BE2C (cell line): Measurements from ENCODE around the gene PANK4.

ENCODE experiments used
- DNase-seq: peaks from one replicate; pipeline ENCODE4 v3.0.0-alpha.2; 2020
- H3K27me3 ChIP-seq: fragments of 250-450 bp; sonication (Bioruptor Pico); 2 replicates; pipeline ENCODE4 v1.5.1; 2020; ENCODE audit warnings: mild to moderate bottlenecking
- H3K36me3 ChIP-seq: fragments of 250-450 bp; sonication (Bioruptor Pico); 2 replicates; pipeline ENCODE4 v1.5.1; 2020; ENCODE audit warnings: mild to moderate bottlenecking
- H3K4me1 ChIP-seq: fragments of 250-450 bp; sonication (Bioruptor Pico); 2 replicates; pipeline ENCODE4 v1.5.1; 2020
- H3K4me3 ChIP-seq: 2 replicates; pipeline ENCODE4 v1.5.1; 2011; ENCODE audit warnings: low read depth, low read length
- H3K9me3 ChIP-seq: fragments of 250-450 bp; sonication (Bioruptor Pico); 2 replicates; pipeline ENCODE4 v1.5.1; 2020
- CTCF ChIP-seq: IDR thresholded peaks from 2 replicates; pipeline ENCODE4 v1.5.1; 2012; ENCODE audit warnings: mild to moderate bottlenecking, low read depth, low read length

The PANK4 gene

GRCh38 chr1:2512862-2513421 lies 13.5 kb downstream of the PANK4 start:
- DNase-seq: no peak
- Histone ChIP-seq H3K9me3 (no peaks in the 10 kb centered on the region), H3K4me1 (no peaks in the 10 kb centered on the region), H3K36me3 (peaks cover 20% of the 10 kb centered on the region), H3K27me3 (no peaks in the 10 kb centered on the region), H3K4me3 (no peak overlapping the region)
- no peak for TF ChIP-seq CTCF

GRCh38 chr1:2510366-2511155 lies 15.8 kb downstream of the PANK4 start:
- Histone ChIP-seq H3K4me1 (no peaks in the 10 kb centered on the region), H3K36me3 (peaks cover 9% of the 10 kb centered on the region; the same call in 1 of the 2 replicates), H3K4me3 (no peak overlapping the region), H3K27me3 (no peaks in the 10 kb centered on the region), H3K9me3 (no peaks in the 10 kb centered on the region)
- no peak for DNase-seq
- TF ChIP-seq CTCF: no peak

- Histone ChIP-seq H3K9me3 (no peaks in the 10 kb centered on the region), H3K27me3 (no peaks in the 10 kb centered on the region), H3K4me1 (no peaks in the 10 kb centered on the region), H3K4me3 (no peak overlapping the region), H3K36me3 (peaks cover 9% of the 10 kb centered on the region; the same call in 1 of the 2 replicates)
- TF ChIP-seq CTCF: no peak
- no peak for DNase-seq
Observed at GRCh38 chr1:2509589-2509988, 16.8 kb downstream of the PANK4 start.

- DNase-seq: no peak
- Histone ChIP-seq H3K27me3 (no peaks in the 10 kb centered on the region), H3K4me1 (no peaks in the 10 kb centered on the region), H3K9me3 (no peaks in the 10 kb centered on the region), H3K4me3 (no peak overlapping the region), H3K36me3 (peaks cover 5% of the 10 kb centered on the region; the same call in 1 of the 2 replicates)
- no peak for TF ChIP-seq CTCF
Observed at GRCh38 chr1:2508751-2509150, 17.6 kb downstream of the PANK4 start.

GRCh38 chr1:2508180-2508579 lies 18.2 kb downstream of the PANK4 start:
- H3K9me3 ChIP-seq: no peaks in the 10 kb centered on the region
- H3K36me3 ChIP-seq: no peaks in the 10 kb centered on the region; the same call in 1 of the 2 replicates
- no peak for DNase-seq
- H3K27me3 ChIP-seq: no peaks in the 10 kb centered on the region
- H3K4me1 ChIP-seq: no peaks in the 10 kb centered on the region
- no peak for TF ChIP-seq CTCF
- H3K4me3 ChIP-seq: no peak overlapping the region

GRCh38 chr1:2507744-2508155 lies 18.6 kb downstream of the PANK4 start:
- no peak for TF ChIP-seq CTCF
- Histone ChIP-seq H3K9me3 (no peaks in the 10 kb centered on the region), H3K4me3 (no peak overlapping the region), H3K4me1 (no peaks in the 10 kb centered on the region), H3K27me3 (no peaks in the 10 kb centered on the region), H3K36me3 (no peaks in the 10 kb centered on the region)
- no peak for DNase-seq
